Mucosa of gallbladder (tissue), 1 donor: ENCODE data around the gene DYNLT2. TPM values are rescaled to one million over a fixed set of nuclear protein-coding genes. Genes with fewer than 3 reads are reported as not detected.

Source experiments
- DNase-seq: peaks from one replicate; pipeline ENCODE4 v3.0.0-alpha.2; 2020; ENCODE audit warnings: low spot score
- total RNA-seq: library from RNA; stranded (reverse); gene quantifications from one replicate; pipeline ENCODE4 v1.2.1, GENCODE V29; 2021
- donor health status: DM: no; HTN: no; CAD: no.

Gene DYNLT2
- total RNA-seq, 1 donor from 2014 or later, result 1.5 TPM

DNA sequence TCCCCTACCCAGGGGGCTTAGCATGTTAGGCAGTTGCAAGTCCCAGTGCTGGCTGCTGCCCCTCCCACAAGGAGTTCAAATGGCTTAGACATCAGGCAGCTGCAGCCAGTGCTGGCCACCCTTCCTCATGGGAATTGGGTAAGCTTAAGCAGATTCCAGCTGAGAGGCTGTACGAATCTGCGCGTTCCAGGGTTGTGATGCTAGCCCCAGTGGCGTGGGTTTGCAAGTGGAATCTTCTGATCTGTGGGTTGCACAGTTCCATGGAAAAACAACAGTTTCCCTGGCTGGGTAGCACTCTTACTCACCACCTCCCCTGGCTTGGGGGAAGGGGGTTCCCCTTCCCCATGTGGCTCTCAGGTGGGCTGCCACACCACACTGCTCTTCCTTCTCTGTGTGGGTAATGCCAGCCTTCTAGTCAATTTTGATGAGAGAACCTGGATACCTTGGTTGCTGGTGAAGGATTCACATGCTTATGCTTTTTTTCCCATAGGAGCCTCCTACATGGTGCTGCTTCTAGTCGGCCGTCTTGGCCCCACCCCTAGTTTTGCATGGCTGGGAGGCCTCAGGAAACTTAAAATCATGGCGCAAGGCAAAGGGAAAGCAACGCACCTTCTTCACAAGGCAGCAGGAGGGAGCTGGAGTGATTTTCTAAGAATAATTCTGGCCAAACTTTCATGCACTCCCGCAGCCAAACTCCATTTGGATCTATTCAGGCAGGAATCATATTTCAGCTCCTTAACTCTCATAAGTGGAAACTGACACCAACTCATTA is 13.0 kb downstream of the DYNLT2 start:
- no peak for DNase-seq

DNA sequence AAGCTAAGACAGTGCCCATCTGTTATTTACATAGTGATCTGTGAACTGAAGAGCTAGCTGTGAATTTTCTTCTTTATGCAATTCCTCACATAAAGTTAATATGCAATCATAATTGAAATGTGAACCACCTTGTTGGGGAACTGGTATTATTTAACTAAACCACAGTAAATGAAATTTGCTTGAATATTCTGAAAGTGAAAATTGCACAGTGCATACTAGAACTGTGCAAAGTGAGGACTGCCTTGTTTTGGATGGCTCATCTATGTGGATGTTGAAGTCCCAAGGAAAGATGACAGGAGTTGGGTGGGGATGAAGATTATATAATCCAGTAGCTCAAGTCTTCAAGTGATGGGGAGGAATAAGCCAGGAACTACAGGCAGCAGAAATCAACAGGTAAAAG is 21.4 kb downstream of the DYNLT2 start:
- DNase-seq, result no peak

DNA sequence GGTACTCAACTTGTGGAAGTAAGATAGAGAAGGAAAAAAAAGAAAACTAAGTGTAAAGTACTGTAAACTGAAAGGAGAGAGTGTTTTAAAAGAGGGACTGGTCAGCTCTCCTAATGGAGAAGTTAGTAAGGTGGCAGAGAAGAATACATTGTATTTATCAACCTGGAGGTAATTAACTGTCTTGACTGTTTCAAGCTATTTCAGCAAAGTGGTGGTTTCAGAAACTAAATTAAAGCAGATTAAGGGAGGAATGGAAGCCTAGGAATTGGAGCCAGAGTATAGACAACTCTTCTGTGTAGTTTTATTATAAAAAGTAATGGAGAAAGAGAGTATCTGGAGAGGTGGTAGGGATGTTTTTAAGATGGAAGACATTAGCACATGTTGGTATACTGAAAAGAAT is 24.4 kb downstream of the DYNLT2 start:
- DNase-seq, result no peak

DNA sequence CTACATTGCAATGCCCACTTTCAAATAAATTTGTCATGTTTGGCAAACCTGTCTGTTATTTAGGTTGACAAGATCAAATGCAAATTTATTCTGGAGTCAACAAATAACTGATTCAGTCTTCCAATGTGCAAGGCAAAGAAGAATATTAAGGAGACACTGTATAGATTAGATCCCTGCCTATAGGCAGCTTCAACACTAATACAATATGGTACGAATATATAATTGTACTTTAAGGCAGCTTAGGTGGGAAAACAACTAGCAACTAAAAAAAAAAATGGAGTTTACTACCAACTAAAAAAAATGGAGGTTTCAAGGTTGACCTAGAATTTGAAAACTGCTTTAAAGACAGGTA is 25.3 kb downstream of the DYNLT2 start:
- DNase-seq, result no peak

DNA sequence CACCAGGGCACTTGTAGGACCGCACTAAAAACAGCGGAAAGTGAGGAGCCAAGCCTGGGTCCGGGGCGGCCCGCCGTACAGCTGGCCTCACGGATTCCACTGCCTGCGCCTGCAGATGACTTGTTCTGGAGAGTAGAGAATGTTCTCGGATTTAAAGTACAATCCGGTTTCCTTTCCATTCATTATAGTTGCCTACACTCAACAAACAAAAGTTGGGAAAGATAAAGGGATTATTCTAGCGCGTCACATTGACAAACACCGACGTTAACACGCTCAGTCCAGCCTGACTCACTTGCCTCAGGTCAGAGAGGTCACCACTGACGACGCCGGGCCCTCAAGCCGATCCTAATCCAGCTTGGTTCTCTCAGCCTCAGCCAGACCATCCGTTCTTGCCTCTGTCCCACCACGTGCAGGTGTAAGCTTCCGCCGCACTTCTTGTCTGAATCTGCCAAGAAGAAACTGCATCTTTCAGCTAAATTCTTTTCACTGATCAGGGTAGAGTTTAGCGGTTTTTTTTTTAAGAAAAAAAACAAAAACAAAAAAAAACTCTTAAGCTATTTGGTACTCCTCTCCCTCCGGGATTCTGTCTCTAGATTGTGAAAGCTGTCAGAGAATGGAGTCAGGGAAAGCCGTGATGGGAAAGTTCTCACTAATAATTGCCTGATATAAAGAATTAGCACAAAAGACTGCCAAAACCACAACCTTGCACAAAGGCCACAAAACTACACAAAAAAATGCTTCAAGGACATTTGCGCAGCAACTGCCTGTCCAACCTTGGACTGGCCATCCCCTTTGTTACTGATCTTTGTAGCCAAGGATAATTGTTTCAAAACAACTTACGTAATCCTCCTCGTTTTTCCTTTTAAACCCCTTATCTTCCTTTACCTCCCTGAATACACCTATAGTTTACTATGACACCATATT is 26.0 kb downstream of the DYNLT2 start:
- peak; percentile 47 for DNase-seq

DNA sequence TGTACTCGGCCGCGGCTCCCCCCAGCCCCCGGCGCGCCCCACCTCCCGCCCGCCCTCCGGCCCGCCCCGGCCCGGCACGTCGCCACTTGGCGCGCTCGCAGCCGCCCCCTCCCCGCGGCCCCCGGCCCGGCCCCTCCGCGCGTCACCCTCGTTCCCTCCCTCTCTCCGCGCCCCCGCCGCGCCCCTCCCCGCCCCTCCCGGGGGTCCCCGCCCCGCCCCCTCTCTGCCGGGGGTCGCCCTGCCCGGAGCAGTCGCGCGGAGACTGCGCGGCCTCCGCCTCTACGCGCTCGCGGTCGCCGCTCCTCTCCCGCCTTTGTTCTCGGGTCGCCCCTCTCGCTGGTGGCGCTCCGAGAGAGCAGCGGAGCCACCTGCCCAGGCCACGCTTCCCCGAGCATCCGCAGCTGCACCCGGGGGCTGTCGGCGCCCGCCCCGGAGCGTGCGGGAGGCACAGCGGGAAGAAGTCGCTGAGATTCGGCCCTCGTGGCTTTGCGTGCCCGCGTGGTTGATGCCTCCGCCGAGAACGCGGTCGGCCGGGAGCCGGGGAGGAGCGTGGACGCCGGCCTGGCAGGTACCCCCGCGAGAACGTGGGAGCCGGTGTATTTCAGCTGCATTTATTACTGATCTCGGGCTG is 26.8 kb downstream of the DYNLT2 start, which contains the start of gene PHF10:
Gene PHF10, minus strand, starts transcription at position 7 of the 631 bp plus-strand sequence. CDS start 569 bp downstream, outside the sequence.
- peak; percentile 15 for DNase-seq

DNA sequence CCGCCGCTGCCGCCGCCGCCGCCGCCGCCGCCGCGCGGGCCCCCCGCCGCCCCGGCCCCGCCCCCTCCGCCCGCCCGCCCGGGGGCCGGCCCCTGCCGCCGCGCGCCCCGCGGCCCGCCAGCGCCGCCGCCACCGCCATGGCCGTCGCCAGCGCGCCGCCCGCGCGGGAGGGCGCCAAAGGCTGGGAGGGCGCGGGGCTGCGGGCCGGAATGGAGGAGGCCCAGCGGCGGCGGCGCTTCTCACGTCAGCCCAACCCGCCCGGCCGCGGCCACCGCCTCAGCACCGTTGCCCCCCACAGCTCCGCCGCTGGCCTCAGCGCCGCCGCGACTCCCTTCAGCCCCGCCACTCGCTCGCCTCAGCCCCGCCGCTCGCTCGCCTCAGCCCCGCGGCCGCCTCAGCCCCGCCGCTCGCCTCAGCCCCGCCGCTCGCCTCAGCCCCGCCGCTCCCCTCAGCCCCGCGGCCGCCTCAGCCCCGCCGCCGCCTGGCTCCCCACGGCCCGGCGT is 27.3 kb downstream of the DYNLT2 start:
- no peak for DNase-seq

DNA sequence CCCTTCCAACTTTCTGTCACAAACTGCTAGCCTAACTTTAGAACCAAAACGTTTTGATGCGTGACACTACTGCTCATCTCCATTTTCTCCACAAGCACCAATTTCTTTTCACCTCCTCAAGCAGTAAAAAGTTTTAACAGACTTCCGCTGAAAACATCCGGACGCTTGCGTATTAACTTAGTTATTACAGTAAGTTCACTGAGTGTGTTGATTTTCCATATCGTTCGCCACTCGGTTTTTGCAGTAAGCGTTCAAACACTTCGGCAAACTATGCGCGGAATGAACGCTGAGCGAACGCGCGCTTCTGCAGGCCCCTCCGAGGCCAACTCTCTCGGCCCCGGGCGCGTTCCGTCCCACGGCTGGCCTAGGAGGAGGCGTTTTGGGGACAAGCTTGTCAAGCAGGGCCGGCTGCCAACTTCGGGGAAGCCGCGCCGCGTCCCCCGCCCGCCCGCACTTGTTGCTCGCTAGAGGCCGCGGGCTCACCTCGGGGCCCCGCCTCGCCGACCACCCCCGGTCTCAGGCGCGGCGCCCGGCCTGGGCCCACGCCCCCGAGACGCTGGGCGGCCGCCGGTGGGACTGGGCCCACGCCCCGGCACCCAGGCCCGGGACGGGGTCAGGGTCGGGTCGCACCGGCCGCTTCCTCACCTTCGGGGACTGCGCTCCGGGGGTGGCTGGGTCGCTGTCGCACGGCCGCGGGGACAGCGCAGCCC is 28.0 kb downstream of the DYNLT2 start:
- DNase-seq, result peak; percentile 56

DNA sequence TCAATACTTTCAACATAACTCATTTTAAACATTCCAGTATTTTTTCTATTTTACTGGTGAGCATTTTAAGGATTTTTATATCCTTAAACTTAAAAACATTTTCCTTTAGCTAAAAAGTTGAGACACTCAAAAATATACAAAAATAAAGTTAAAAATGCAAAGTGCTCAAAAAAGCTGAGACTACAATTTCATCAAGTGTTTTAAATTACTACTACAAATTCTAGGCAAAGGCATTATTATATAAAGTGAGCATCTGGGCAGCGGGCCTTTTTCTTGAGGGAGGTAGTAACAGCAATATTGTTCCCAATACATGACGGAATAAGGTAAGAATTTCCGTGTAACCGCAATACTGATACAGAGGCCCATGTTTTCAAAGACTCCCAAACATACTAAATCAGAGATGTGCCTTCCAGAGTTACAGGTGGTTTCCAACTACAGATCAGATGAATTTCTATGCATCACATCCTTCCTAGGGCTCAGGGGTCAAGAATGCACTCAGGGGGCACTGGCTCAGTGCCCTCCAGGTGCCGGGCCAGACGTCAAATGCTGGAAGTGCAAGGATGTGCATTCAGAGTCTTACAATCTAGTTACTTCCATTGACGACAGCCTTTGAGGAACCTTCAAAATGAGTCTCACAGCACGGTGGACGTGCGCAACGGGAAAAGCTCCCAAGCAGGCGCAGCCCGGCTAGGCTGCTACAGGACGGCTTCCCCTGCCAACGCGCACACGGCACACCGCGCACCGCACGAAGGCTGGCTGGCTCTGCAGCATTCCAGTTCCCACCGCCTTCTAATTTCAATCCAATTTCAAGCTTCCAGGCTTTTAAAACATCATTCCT is 28.8 kb downstream of the DYNLT2 start:
- DNase-seq, result no peak

DNA sequence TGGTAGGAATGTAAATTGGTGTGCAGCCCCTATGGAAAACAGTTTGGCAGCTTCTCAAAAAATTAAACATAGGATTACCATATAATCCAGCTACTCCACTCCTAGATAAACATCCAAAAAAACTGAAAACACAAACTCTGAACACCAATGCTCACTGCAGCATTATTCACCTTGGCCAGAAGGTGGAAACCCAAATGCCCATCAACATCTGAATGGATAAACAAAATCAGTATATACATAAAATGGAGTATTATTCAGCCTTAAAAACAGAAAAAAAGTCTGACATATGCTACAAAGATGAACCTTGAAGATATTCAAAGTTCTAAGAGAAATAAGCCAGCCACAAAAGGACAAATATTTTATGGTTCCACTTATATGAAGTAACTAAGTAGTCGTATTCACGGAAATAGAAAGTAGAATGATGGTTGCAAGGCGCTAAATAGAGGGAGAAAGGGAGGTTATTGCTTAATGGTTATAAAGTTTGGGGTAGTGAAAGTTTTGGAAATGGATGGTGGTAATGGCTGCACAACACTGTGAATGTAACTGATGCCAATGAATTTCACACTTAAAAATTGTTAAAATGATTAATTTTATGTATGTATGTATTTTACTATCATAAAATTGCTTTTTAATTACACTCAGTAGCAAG is 31.0 kb downstream of the DYNLT2 start:
- DNase-seq, result no peak

DNA sequence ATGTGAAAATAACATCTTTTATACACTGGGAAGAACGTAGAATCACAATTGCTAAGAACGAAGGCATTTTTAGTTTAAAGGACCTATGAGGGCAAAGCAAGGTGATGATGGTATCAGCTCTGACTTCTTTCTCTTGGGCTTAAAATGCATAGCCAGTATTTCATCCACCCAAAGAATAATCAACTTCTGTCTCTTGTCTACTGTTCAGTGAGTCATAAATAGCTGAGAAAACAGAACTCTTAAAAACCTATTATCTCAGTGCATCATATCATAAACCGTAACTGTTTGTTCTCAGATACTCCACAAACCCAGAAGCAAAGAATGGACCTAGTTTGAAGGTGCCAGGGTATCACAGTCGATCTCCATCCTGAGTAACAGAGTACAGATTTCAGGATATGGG is 32.3 kb downstream of the DYNLT2 start:
- DNase-seq, result no peak

DNA sequence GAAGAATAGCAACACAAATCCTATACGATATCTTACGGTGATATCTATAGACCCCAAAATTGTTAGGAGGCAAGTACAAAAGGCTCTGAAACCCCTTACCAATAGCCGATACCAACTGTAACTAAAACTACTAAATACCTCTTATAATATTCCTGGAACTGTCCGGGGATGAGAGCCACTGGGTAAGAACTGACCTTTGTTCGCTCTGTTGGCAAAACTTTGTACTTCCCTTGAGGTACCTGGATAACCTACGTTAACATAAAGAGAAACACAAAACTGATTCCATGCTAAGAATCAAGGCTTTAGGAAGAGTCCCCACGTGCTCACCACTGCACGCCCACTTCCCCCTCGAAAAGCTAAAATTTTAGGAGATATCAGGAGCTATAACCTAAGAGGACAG is 36.8 kb downstream of the DYNLT2 start:
- no peak for DNase-seq

DNA sequence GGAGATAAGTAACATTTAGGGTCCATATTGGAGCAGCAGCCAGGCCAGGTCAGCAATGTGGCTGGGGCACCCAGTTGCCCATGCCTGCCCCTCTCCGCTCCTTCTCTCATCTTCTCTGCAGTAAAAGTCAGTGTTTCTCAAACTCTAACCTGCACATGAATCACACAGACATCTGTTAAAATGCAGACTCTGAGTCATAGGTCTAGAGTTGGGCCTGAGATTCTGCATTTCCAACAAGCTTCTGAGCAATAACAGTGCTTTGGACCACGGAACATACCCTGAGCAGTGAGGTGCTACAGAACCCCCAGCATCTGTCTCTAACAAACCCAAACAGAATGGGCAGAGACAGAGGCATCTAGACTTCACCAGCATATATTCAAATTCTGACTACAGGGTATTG is 37.2 kb downstream of the DYNLT2 start:
- DNase-seq, result no peak

DNA sequence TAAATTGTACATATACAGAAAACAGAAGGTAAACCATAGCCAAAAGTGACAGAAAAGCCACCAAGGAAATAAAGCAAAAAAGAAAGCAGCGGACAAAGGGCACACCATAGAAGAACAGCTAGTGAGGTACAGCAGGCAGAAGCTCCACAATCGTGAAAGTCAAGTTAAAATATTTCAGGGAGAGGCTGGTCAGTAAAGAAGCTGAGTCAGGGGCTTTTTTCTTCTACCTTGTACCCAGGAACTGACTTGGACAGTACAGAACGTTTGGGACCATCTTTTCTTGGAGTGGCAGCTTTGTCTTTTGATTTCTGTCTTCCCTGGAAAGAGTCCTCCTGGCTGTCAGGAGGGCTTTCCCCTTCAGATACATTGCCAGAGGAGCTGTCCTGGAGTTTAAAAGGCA is 41.4 kb downstream of the DYNLT2 start:
- no peak for DNase-seq

DNA sequence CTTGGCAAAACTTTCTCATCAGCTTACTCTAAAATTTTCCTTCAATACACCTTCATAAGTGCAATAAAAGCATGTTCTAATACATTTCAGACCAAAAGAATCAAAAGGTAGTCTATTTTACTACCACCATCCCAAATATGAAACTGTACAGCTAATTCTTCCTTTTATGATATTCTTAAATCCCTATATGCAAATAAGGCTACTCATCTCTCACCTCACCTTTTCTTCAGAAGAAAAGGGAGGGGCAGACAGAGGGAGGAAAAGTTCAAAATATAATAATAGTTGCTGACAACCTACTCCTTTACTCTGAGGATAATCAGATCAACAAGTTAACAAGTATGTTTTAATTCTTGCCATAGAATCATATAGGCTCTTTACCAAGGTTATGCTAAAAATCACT is 42.1 kb downstream of the DYNLT2 start:
- no peak for DNase-seq

DNA sequence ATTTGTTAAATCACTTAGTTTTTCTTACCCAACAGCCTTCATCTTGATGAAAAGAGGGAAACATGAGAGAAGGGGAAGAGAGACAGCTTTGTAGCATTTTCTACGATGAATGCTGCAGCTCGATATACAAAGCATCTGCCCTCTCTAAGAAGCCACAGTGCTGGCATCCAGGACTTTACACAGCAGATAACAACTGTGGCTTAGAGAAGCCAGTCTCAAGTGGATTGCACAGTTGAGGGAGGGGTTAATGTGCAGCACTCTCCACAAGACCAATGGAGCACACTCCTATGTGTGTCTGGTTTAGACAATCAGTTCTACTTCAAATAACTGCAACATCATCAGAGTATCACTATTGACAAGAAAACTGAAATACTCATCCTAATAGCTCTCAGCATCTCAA is 43.6 kb downstream of the DYNLT2 start:
- DNase-seq, result no peak

DNA sequence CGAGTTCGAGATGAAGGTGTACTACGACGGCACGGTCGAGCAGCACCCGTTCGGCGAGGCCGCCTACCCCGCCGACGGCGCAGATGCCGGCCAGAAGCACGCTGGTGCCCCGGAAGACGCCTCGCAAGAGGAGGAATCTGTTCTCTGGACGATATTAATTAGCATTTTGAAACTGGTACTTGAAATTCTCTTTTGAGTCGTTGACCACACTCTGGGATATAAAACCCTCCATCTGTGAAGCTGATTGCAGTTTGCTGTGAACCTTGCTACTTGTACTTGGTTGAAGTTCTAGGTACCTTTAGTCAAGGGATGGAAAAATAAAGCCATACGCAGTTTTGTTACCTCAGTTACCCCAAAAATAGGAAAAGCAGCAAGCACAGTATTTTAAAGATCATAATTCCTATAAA is 48.5 kb downstream of the DYNLT2 start:
- no peak for DNase-seq

DNA sequence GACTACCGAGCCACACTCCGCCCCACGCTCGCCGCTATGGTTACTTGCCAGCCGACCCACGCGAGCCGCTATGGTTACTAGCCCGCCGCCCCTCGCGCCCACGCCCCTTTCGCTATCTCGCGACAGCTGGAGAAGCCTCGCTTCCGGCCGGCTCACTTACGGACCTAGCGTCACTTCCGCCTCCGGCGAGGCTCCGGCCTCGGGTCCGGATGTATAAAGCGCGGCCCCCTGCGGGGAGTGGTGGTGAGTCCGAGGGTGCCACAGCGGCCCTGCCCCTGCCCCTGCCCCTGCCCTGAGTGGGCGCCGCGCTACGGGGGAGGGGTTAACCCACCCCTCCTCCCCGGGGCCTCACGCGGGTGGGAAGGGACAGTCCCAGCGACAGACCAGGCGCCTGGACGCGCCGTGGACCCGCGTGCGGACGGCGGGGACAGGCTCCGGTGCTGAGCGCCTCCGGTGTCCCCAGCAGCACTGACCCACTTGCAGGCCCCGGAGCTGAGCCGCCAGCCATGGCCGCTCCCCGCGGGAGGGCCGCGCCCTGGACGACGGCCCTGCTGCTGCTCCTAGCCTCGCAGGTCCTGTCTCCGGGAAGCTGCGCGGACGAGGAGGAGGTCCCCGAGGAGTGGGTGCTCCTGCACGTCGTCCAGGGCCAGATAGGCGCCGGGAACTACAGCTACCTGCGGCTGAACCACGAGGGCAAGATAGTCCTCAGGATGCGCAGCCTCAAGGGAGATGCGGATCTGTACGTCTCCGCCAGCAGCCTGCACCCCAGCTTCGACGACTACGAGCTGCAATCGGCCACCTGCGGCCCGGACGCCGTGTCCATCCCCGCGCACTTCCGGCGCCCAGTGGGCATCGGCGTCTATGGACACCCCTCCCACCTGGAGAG is 49.2 kb downstream of the DYNLT2 start, which contains the start of the genes C6orf120 and WDR27:
Gene C6orf120, plus strand, starts transcription at position 173 of the 886 bp plus-strand sequence. Its CDS starts 334 bp downstream, at position 507.
Gene WDR27, minus strand, starts transcription at position 76 of the 886 bp plus-strand sequence. CDS start 13,024 bp downstream, outside the sequence.
- peak; percentile 96 for DNase-seq
